ENCODE measurements around the gene RIC3. TPM values are rescaled to one million over a fixed set of nuclear protein-coding genes. Genes with fewer than 3 reads are reported as not detected.

RIC3 gene, protein sequence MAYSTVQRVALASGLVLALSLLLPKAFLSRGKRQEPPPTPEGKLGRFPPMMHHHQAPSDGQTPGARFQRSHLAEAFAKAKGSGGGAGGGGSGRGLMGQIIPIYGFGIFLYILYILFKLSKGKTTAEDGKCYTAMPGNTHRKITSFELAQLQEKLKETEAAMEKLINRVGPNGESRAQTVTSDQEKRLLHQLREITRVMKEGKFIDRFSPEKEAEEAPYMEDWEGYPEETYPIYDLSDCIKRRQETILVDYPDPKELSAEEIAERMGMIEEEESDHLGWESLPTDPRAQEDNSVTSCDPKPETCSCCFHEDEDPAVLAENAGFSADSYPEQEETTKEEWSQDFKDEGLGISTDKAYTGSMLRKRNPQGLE
- 45.7 TPM for total RNA-seq

DNA sequence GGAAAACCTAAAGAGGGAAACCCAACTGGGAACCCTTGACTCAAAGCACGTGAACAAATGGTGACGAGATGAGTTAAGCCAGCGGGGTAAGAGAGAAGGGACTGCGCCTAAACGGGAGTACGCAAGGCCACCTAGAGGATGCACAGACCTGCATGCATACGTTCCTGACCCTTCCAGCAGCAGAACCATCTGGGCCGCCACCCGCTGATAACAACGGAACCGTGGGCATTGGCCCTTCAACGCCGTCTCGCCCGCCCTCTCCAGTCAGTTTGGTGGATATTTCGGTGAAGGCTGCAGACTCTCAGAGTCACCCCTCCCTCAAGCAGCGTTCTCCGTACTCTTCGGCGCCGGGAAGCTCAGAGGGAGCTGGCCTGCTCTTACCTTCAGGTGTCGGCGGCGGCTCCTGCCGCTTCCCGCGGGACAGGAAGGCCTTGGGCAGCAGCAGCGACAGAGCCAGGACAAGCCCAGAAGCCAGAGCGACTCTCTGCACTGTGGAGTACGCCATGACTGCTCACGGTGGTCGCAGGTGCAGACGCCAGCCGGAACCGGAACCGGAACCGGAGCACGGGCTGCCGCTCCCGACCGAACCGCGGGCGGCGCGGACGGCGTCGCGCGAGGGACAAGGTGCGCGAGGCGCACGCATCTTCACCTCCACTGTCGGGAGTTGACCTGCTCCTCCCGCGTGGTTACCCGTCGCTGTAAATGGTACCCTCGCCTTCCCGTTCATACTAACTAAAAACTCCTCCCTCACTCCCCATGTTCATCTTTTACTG lies at the start of gene RIC3:
Gene RIC3, minus strand, starts transcription at position 541 of the 773 bp plus-strand sequence. Its CDS starts 36 bp downstream, at position 505.

DNA sequence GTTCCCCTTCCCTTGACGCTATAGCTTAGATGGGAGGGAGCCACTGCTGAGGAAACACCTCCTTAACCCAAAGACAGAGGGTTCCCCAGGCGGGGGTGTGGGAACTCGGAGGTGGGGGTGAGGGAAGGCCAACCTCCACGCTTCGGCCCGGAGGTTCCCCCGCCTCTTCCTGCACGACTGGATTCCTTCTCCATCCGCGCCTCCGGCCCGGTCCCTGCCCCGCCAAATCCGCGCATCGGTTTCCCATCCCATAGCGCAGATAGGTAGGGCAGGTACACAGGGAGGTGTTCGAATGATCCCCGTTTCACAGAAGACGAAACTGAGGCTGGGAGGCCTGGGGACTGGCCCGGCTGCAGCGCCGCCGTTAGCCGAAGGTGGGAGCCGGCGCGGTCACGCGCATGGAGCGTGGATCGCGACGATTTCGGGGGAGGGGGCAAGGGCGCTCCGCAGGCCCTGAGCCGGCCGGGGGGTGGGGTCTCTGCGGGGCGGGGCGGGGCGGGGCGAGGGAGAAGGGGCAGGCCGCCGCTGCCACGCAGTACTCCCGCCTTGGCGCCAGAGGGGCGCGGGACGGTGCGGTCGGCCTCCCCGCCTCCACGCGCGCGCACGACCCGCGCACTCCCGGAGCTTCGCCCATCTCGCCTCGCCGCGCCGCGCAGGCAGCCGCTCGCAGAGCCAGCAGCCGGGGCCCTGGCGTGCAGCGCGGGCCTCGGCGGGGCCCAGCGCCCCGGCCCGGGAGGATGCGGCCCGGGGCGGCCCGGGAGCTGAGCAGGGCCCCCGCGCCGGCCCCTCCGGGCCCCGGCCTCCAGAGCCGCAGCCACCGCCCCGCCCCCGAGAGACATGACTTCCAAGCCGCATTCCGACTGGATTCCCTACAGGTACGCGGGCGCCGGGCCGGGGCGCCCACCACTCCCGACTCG lies 87.9 kb downstream of the RIC3 start, which contains the start of gene TUB:
Gene TUB, plus strand, starts transcription at position 538 of the 917 bp plus-strand sequence. Its CDS starts 300 bp downstream, at position 838.

Other genes starting within 250 kb of the RIC3 start
- not detected for gene OR10A6, start 237.8 kb downstream of the RIC3 start, total RNA-seq
- gene OR10A3, start 227.3 kb downstream of the RIC3 start, total RNA-seq, result not detected
- not detected for gene NLRP10, start 203.6 kb downstream of the RIC3 start, total RNA-seq
- gene EIF3F, start 181.7 kb downstream of the RIC3 start, total RNA-seq, result 195 TPM
- gene TUB, start 87.8 kb downstream of the RIC3 start, total RNA-seq, result 80.9 TPM
- 20.8 TPM for gene LMO1, start 94.9 kb upstream of the RIC3 start, total RNA-seq

Data from camera-type eye (tissue), 1 donor.